ENCODE measurements around the gene HCN4.

Gene HCN4

GRCh38 chr15:73328149-73328820 lies 40.5 kb downstream of the HCN4 start:
- in situ Hi-C loops (cut with MboI; ENCODE audit: low sequenced_read_pairs) = no loop called here

- in situ Hi-C loops (cut with MboI; ENCODE audit: low sequenced_read_pairs) = no loop called here
Measured at GRCh38 chr15:73326157-73326556, 42.6 kb downstream of the HCN4 start.

GRCh38 chr15:73325191-73325861 lies 43.4 kb downstream of the HCN4 start:
- in situ Hi-C loops (cut with MboI; ENCODE audit: low sequenced_read_pairs) = no loop called here

DNA sequence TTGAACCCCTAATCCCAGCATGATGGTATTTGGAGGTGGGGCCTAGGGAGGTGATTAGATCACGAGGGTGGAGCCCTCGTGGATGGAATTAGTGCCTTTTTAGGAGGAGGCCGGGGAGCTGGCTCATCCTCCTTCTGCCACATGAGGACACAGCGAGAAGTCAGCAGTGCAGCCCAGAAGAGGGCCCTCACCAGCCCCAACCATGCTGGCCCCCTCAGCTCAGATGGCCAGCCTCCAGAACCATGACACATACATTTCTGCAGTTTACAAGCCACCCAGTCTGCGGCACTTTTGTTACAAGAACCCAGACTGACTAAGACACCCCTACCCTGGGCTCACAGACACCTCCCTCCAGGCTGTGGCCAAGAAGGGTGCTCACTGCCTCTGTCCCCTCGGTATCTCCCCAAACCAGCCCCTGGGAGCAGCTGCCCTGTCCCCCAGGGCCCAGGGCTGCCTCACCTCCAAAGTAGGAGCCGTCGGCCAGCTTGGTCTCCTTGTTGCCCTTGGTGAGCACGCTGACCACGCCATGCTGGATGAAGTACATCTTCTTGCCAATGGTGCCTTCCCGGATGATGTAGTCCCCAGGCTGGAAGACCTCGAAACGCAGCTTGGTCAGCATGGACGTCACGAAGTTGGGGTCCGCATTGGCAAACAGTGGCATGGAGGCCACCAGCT lies 44.1 kb downstream of the HCN4 start:
- in situ Hi-C loops (cut with MboI; ENCODE audit: low sequenced_read_pairs) = no loop called here

- in situ Hi-C loops (cut with MboI; ENCODE audit: low sequenced_read_pairs) = no loop called here
Measured at GRCh38 chr15:73323956-73324355, 44.8 kb downstream of the HCN4 start.

- in situ Hi-C loops (cut with MboI; ENCODE audit: low sequenced_read_pairs) = no loop called here
Measured at GRCh38 chr15:73323374-73323955, 45.3 kb downstream of the HCN4 start.

DNA sequence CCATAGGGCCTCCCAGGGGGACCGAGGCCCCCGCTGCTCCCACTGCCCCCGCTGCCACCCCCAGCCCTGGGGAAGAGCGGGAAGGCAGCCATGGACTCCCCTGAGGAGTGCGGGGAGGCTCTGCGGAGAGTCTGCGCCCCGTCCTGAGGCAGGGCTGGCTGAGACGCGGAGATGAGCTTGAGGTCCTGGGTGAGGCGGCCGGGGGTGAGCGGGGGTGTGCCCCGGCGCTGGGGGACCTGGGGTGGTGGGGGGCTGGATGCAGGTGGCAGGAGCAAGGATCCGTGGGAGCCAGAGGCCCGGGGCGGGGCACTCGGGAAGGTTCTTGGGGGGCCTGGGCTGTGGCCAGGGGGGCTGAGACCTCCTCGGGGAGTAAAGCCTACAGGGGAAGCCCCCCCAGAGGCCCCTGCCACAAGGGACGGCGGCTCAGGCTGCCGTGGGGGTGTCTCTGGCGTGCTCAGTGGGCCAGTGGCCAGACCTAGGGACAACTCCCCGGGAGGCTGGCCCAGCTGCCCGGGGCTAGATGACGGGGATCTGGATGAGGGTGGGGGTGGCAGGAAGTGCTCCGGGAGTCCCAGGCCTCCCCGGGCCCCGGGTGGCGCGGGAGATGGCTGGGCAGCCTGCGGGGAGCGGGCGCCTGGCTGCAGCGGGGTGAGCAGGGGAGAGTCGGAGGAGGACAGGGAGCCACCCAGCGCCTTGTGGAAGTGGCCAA lies 45.9 kb downstream of the HCN4 start:
- in situ Hi-C loops (cut with MboI; ENCODE audit: low sequenced_read_pairs) = no loop called here

GRCh38 chr15:73321496-73322450 lies 47.0 kb downstream of the HCN4 start:
- in situ Hi-C loops (cut with MboI; ENCODE audit: low sequenced_read_pairs) = no loop called here

GRCh38 chr15:73320619-73321180 lies 48.1 kb downstream of the HCN4 start:
- in situ Hi-C loops (cut with MboI; ENCODE audit: low sequenced_read_pairs) = no loop called here

GRCh38 chr15:73319460-73320245 lies 49.1 kb downstream of the HCN4 start:
- in situ Hi-C loops (cut with MboI; ENCODE audit: low sequenced_read_pairs) = no loop called here

DNA sequence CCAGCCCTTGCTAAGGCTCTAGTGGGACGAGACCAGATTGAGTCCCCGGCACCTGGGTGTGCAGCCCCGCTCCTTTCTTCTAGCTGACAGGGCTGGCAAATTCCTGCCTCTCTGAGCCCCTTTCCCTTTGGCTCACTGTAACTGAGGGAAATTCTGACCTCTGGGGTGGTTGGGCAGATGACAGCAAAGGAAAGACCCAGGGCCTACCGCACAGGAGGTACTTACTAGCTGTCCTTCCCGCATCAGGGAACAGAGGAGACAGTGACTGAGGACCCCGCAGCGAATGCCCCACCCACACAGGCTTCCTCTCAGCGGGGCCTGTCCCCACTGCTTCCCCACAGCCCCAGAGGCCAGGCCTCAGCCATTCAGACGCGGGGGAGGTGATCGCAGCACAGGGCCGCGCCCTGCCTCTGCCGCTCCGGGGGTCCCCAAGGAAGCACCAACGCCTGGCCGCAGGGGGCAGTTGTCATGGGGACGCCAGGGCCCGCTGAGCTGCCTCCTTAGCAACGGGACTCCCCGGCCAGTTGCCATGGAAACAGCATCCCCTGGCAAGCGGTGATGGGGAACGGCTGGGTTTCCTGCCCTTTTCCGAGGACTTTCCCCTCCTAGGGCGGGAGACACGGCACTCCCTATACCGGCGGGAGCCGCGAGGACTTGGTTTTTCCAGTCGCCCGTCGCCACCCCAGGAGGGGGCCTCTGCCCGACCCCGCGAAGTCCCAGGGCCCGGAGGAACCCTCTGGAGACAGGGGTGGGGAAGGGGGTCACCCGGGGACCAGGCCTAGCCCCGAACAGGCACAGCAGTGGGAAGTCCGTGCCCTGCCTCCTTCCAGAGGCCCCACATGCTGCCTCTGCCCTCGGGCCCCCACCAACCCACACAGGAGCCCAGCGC lies 50.1 kb downstream of the HCN4 start:
- in situ Hi-C loops (cut with MboI; ENCODE audit: low sequenced_read_pairs) = no loop called here

- in situ Hi-C loops (cut with MboI; ENCODE audit: low sequenced_read_pairs) = no loop called here
Measured at GRCh38 chr15:73317651-73318462, 50.9 kb downstream of the HCN4 start.

GRCh38 chr15:73313861-73314260 lies 54.9 kb downstream of the HCN4 start:
- in situ Hi-C loops (cut with MboI; ENCODE audit: low sequenced_read_pairs) = no loop called here

GRCh38 chr15:73308305-73308704 lies 60.5 kb downstream of the HCN4 start:
- in situ Hi-C loops (cut with MboI; ENCODE audit: low sequenced_read_pairs) = no loop called here

DNA sequence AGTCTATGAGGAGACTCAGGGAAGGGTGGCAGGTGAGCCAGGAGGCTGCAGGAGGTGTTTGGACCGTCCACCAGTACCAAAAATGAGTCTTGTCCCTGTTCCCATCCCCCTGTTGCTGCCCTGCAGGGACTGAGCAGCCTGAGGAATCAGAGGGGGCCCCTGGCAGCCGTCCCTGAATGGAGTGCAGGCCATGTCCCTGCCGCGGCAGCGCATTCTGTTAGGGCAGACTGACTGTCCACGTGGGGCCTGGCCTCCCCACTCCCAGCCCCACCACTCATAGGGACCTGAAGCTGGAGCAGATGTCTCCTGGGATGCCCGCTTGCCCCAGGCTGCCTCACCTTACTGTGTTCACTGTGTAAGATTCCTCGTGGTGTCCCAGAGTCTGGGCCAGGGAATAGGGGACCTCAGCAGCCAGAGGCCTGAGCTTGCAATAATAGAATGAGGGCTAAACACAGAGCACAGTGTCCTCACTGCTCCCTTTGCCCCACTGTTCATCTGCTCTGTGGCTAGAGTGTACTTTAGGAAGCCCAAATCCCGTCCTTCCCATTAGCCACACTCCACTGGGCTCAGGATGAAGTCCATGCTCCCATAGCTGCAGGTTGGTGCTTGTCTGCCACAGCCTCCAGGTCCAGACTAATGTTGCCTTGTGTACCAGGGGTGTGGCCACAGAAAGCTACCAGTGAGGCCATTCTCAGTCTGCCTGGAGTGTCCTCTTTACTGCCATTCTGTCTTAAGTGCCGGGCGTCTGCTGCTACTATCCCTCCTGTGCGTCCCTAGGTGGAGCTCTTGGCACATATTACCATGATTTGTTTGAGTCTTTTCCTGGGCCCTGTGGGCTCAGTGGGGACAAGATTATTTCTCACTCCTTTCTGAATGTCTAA lies 63.2 kb downstream of the HCN4 start:
- in situ Hi-C loops (cut with MboI; ENCODE audit: low sequenced_read_pairs) = no loop called here

DNA sequence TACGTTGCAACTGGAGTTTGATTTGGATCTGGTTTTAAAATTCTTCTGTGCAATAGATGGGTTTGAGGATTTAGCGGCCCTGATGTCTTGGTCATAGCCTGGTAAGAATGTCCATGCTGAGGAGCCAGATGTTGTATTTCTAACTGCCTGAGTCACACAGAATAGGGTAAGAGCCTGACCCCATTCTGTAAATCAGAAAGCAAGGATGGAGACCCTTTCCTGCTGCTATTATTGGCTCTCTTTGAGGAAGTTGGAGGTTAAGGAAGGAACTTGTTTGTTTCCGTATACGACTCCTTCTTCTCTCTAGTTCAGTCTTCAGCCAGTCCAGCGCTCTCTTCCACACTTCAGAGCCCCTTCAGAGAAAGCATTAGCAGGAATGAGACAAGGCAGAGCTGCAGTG lies 65.1 kb downstream of the HCN4 start:
- in situ Hi-C loops (cut with MboI; ENCODE audit: low sequenced_read_pairs) = no loop called here

Measured in HL-60/S4 treated with retinoic acid at 250 ng/mL for 4 days and 3 days (cell line).